Ectodermal cell (in vitro differentiated cells): ENCODE data around the gene FAM13A.

Experiments
- H3K27ac ChIP-seq: 2 replicates; pipeline ENCODE4 v1.7.0; 2013; ENCODE audit warnings: mild to moderate bottlenecking, low read depth, low read length; ENCODE audit not compliant: insufficient read depth, poor library complexity, severe bottlenecking
- H3K27me3 ChIP-seq: 2 replicates; pipeline ENCODE4 v1.7.0; 2013; ENCODE audit warnings: mild to moderate bottlenecking, low read length; ENCODE audit not compliant: insufficient read depth, control insufficient read depth, poor library complexity, severe bottlenecking
- H3K36me3 ChIP-seq: one replicate; pipeline ENCODE4 v1.7.0; 2013; ENCODE audit warnings: low read length; ENCODE audit not compliant: control insufficient read depth, insufficient read depth
- H3K4me1 ChIP-seq: one replicate; pipeline ENCODE4 v1.7.0; 2013; ENCODE audit warnings: low read length; ENCODE audit not compliant: control insufficient read depth, insufficient read depth
- H3K4me3 ChIP-seq: 2 replicates; pipeline ENCODE4 v1.7.0; 2013; ENCODE audit warnings: low read depth, low read length, control low read depth; ENCODE audit not compliant: insufficient read depth
- H3K9me3 ChIP-seq: 2 replicates; pipeline ENCODE4 v1.7.0; 2013; ENCODE audit warnings: mild to moderate bottlenecking, low read length, moderate library complexity; ENCODE audit not compliant: control insufficient read depth
- WGBS, 2 experiments: methylation state at CpG; one replicate each; pipeline ENCODE4 v1.1.7; 2013; ENCODE audit warnings: missing lambda C conversion rate in 2 of 2; 5-methylcytosine and 5-hydroxymethylcytosine counted together

The FAM13A gene

GRCh38 chr4:88985088-88985773 lies 71.8 kb downstream of the FAM13A start:
- Histone ChIP-seq H3K4me3 (no peak overlapping the region), H3K4me1 (no peaks in the 10 kb centered on the region), H3K36me3 (no peaks in the 10 kb centered on the region), H3K9me3 (no peaks in the 10 kb centered on the region), H3K27ac (no peak overlapping the region), H3K27me3 (no peaks in the 10 kb centered on the region)
- WGBS, 2 experiments: 94 to 96% methylated on average over 3 to 5 of the region's 5 CpGs

- no peaks in the 10 kb centered on the region for H3K9me3 ChIP-seq
- no peak overlapping the region for H3K4me3 ChIP-seq
- H3K36me3 ChIP-seq: no peaks in the 10 kb centered on the region
- H3K27ac ChIP-seq: no peak overlapping the region
- H3K27me3 ChIP-seq: no peaks in the 10 kb centered on the region
- H3K4me1 ChIP-seq: no peaks in the 10 kb centered on the region
Observed at GRCh38 chr4:88982757-88983156, 74.2 kb downstream of the FAM13A start.

GRCh38 chr4:88981993-88982392 lies 75.0 kb downstream of the FAM13A start:
- H3K27me3 ChIP-seq: no peaks in the 10 kb centered on the region
- 93 to 98% methylated on average over 1 to 2 of the region's 2 CpGs for WGBS, 2 experiments
- H3K4me3 ChIP-seq: no peak overlapping the region
- no peaks in the 10 kb centered on the region for H3K9me3 ChIP-seq
- H3K36me3 ChIP-seq: no peaks in the 10 kb centered on the region
- no peak overlapping the region for H3K27ac ChIP-seq
- no peaks in the 10 kb centered on the region for H3K4me1 ChIP-seq

GRCh38 chr4:88981556-88981955 lies 75.4 kb downstream of the FAM13A start:
- Histone ChIP-seq H3K36me3 (no peaks in the 10 kb centered on the region), H3K27me3 (no peaks in the 10 kb centered on the region), H3K9me3 (no peaks in the 10 kb centered on the region), H3K4me1 (no peaks in the 10 kb centered on the region), H3K4me3 (no peak overlapping the region), H3K27ac (no peak overlapping the region)
- 93 to 95% methylated on average over 2 of the region's 2 CpGs for WGBS, 2 experiments

DNA sequence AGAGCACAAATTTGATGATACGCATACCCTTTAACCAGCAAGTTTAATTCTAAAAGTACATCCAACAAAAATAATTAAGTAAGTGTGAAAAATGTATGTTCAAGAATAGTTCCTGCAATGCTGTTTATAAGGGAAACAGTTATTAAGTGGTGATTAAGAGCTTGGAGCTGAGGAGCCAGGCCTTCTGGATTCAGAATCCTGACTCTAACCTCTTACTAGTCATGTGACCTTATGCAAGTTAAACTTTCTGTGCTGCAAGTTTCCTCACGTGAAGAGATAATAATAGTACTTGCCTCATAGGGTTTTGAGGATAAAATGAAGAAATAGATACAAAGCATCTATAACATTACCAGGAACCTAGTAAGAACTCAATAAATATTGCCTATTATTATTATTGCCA lies 77.7 kb downstream of the FAM13A start:
- Histone ChIP-seq H3K4me1 (no peaks in the 10 kb centered on the region), H3K27me3 (no peaks in the 10 kb centered on the region), H3K36me3 (no peaks in the 10 kb centered on the region), H3K9me3 (no peaks in the 10 kb centered on the region), H3K27ac (no peak overlapping the region), H3K4me3 (no peak overlapping the region)
- 90% methylated on average over 2 of the region's 2 CpGs; no CpG with 5 or more reads in 1 of the 2 experiments for WGBS, 2 experiments

DNA sequence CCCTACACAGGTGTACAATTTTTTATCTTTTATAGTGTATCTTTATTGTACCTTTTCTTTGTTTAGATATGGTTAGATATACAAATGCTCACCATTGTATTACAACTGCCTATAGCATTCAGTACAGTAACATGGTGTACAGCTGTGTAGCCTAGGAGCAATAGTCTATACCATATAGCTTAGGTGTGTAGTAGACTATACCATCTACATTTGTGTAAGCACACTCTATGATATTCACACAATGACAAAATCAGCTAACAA lies 80.3 kb downstream of the FAM13A start:
- Histone ChIP-seq H3K27me3 (no peaks in the 10 kb centered on the region), H3K27ac (no peak overlapping the region), H3K4me1 (no peaks in the 10 kb centered on the region), H3K9me3 (no peaks in the 10 kb centered on the region), H3K36me3 (no peaks in the 10 kb centered on the region), H3K4me3 (no peak overlapping the region)

DNA sequence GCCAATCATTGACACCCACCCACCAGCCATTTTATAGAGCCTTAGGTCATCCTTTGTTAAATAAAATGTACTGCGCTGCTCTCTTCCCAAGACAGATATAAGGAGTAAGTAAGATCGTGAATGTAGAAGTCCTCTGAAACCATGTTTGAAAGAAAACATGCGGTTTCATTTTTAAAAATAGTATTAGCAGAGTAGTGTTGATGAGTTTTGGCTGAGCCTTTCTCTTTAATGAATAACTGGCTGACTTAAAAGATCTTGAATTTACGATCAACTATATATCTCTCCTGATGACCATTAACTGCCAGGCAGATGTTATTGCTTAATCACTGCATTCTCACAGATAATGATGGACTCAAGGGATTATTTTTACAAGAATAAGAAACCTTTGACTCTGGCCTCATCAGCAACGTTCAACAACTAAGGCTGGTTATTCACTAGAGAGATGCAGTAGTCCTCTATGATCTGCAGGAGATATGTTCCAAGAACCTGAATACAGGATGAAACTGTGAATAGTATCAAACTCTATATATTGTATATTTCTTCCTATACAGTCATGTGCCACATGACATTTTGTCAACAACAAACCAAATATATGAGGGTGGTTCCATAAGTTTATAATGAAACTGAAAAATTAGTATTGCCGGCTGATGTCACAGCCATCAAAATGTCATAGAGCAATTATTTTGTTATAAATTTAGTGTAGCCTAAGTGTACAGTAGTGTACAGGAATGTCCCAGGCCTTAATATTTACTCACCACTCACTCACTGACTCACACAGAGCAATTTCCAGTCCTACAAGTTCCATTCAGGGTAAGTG lies 80.8 kb downstream of the FAM13A start:
- H3K27ac ChIP-seq: no peak overlapping the region
- no peaks in the 10 kb centered on the region for H3K9me3 ChIP-seq
- no peaks in the 10 kb centered on the region for H3K27me3 ChIP-seq
- WGBS, 2 experiments: 95 to 97% methylated on average over 5 to 6 of the region's 6 CpGs
- no peak overlapping the region for H3K4me3 ChIP-seq
- no peaks in the 10 kb centered on the region for H3K36me3 ChIP-seq
- H3K4me1 ChIP-seq: no peaks in the 10 kb centered on the region

GRCh38 chr4:88971536-88971935 lies 85.4 kb downstream of the FAM13A start:
- no peaks in the 10 kb centered on the region for H3K36me3 ChIP-seq
- no peaks in the 10 kb centered on the region for H3K27me3 ChIP-seq
- no peaks in the 10 kb centered on the region for H3K9me3 ChIP-seq
- H3K4me1 ChIP-seq: no peaks in the 10 kb centered on the region
- 83 to 100% methylated on average over 1 of the region's 1 CpG for WGBS, 2 experiments
- no peak overlapping the region for H3K27ac ChIP-seq
- H3K4me3 ChIP-seq: no peak overlapping the region

DNA sequence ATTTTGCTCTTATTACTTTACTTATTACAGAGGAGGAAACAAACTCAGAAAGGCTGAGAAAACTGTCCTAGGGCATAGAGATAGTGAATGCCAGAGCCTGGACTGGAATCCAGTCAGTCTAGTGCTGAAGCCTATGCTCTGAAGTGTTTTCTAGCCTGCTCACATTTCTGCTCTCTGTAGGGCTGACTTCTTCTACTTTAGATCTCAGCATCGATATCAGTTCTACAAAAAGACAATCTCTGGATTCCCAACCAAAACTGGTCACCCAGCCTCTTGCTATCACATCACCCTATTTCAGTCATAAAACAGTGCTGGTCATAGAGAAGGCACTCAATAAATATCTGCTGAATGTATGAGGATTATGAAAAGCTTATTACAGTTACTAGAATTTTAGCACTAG lies 87.2 kb downstream of the FAM13A start:
- no peaks in the 10 kb centered on the region for H3K4me1 ChIP-seq
- H3K36me3 ChIP-seq: no peaks in the 10 kb centered on the region
- H3K27ac ChIP-seq: no peak overlapping the region
- 88 to 100% methylated on average over 1 of the region's 1 CpG for WGBS, 2 experiments
- H3K9me3 ChIP-seq: no peaks in the 10 kb centered on the region
- H3K4me3 ChIP-seq: no peak overlapping the region
- no peaks in the 10 kb centered on the region for H3K27me3 ChIP-seq

- Histone ChIP-seq H3K27ac (no peak overlapping the region), H3K27me3 (no peaks in the 10 kb centered on the region)
Observed at GRCh38 chr4:88969271-88969670, 87.7 kb downstream of the FAM13A start.

More at GRCh38 chr4:88969271-88969670, 87.7 kb downstream of the FAM13A start:
- Histone ChIP-seq H3K9me3 (no peaks in the 10 kb centered on the region), H3K4me3 (no peak overlapping the region), H3K36me3 (no peaks in the 10 kb centered on the region), H3K4me1 (no peaks in the 10 kb centered on the region)
